Renal cortical epithelial cell (primary cell): ENCODE data around the gene TRIM63. TPM values are rescaled to one million over a fixed set of nuclear protein-coding genes. Genes with fewer than 3 reads are reported as not detected.

Experiments
- DNase-seq: peaks from one replicate; pipeline ENCODE4 v3.0.0-alpha.2; 2011; ENCODE audit warnings: low read depth
- total RNA-seq: library from RNA; depleted of rRNA; stranded (reverse); fragments of >200 nt; gene quantifications from 2 replicates; pipeline ENCODE4 v1.2.3, GENCODE V29; 2014

TRIM63 gene
- total RNA-seq, 1 donor from 2014 or later, result not detected

GRCh38 chr1:26016953-26017545 is 50.4 kb downstream of the TRIM63 start:
- DNase-seq, result no peak

- no peak for DNase-seq
These were observed 51.0 kb downstream of the TRIM63 start for GRCh38 chr1:26016258-26016952.

- peak; percentile 78 for DNase-seq
These were observed 52.1 kb downstream of the TRIM63 start for GRCh38 chr1:26015358-26015757.

GRCh38 chr1:26014179-26014578 is 53.3 kb downstream of the TRIM63 start:
- no peak for DNase-seq

GRCh38 chr1:26012864-26013263 is 54.6 kb downstream of the TRIM63 start:
- DNase-seq, result no peak

- no peak for DNase-seq
These were observed 56.6 kb downstream of the TRIM63 start for GRCh38 chr1:26010825-26011224.

- DNase-seq, result peak; percentile 27
These were observed 57.5 kb downstream of the TRIM63 start for GRCh38 chr1:26009796-26010447.

GRCh38 chr1:26006710-26007109 is 60.7 kb downstream of the TRIM63 start:
- no peak for DNase-seq

- DNase-seq, result no peak
These were observed 61.9 kb downstream of the TRIM63 start for GRCh38 chr1:26005434-26006105.

GRCh38 chr1:26003756-26004155 is 63.7 kb downstream of the TRIM63 start:
- DNase-seq, result no peak

GRCh38 chr1:26003262-26003661 is 64.2 kb downstream of the TRIM63 start:
- no peak for DNase-seq

Other genes starting within 250 kb of the TRIM63 start
- gene MTFR1L, start 247.7 kb downstream of the TRIM63 start, total RNA-seq, result 20.1 and 40.1 TPM in 2 replicates
- gene AUNIP, start 208.2 kb downstream of the TRIM63 start, total RNA-seq, result 0.89 and 5.7 TPM in 2 replicates
- gene PAQR7, start 191.9 kb downstream of the TRIM63 start, total RNA-seq, result 18.2 and 20.7 TPM in 2 replicates
- 69.2 and 143 TPM in 2 replicates for gene STMN1, start 161.2 kb downstream of the TRIM63 start, total RNA-seq
- gene PAFAH2, start 69.6 kb downstream of the TRIM63 start, total RNA-seq, result 14.8 and 18.5 TPM in 2 replicates
- gene EXTL1, start 45.9 kb downstream of the TRIM63 start, total RNA-seq, result 0.05 TPM in 1 of 2 replicates, not detected in the other
- 1.1 and 1.4 TPM in 2 replicates for gene SLC30A2, start 21.5 kb downstream of the TRIM63 start, total RNA-seq
- gene PDIK1L, start 44.2 kb upstream of the TRIM63 start, total RNA-seq, result 4.7 and 5.6 TPM in 2 replicates
- gene FAM110D, start 91.4 kb upstream of the TRIM63 start, total RNA-seq, result not detected in 2 replicates
- gene C1orf232, start 101.3 kb upstream of the TRIM63 start, total RNA-seq, result not detected in 2 replicates
- gene ZNF593, start 102.3 kb upstream of the TRIM63 start, total RNA-seq, result 6.7 and 15.6 TPM in 2 replicates
- not detected in 2 replicates for gene ZNF593OS, start 104.2 kb upstream of the TRIM63 start, total RNA-seq
- gene CNKSR1, start 109.9 kb upstream of the TRIM63 start, total RNA-seq, result 5.2 and 6.4 TPM in 2 replicates
- gene CATSPER4, start 123.0 kb upstream of the TRIM63 start, total RNA-seq, result not detected in 2 replicates
- gene CEP85, start 166.6 kb upstream of the TRIM63 start, total RNA-seq, result 6.6 and 9.4 TPM in 2 replicates
- 12.8 and 17.5 TPM in 2 replicates for gene SH3BGRL3, start 212.5 kb upstream of the TRIM63 start, total RNA-seq
- 1.9 and 9.6 TPM in 2 replicates for gene UBXN11, start 239.0 kb upstream of the TRIM63 start, total RNA-seq